Endothelial cell (in vitro differentiated cells): ENCODE results near the gene AGTPBP1. TPM values are rescaled to one million over a fixed set of nuclear protein-coding genes. Genes with fewer than 3 reads are reported as not detected.
"Not testable (repeated sequence)": the region's sequence is repeated elsewhere in the genome, so short reads cannot be mapped to it uniquely, and the experiment has no call there.

Experiments
- DNase-seq: peaks from one replicate; pipeline ENCODE4 v3.0.0; 2021; ENCODE audit warnings: low spot score
- H3K27ac Mint-ChIP-seq: one replicate; pipeline ENCODE4 v1.8.0; 2021; ENCODE audit warnings: mixed read lengths, inconsistent platforms; ENCODE audit not compliant: unreplicated experiment
- H3K27me3 Mint-ChIP-seq: one replicate; pipeline ENCODE4 v1.8.0; 2021; ENCODE audit warnings: mild to moderate bottlenecking, moderate library complexity, mixed read lengths, inconsistent platforms; ENCODE audit not compliant: unreplicated experiment
- H3K36me3 Mint-ChIP-seq: one replicate; pipeline ENCODE4 v1.8.0; 2021; ENCODE audit warnings: mild to moderate bottlenecking, low read depth, mixed read lengths, inconsistent platforms; ENCODE audit not compliant: unreplicated experiment
- H3K4me1 Mint-ChIP-seq: one replicate; pipeline ENCODE4 v1.8.0; 2021; ENCODE audit warnings: mild to moderate bottlenecking, mixed read lengths, inconsistent platforms; ENCODE audit not compliant: unreplicated experiment
- H3K4me3 Mint-ChIP-seq: one replicate; pipeline ENCODE4 v1.8.0; 2021; ENCODE audit warnings: mild to moderate bottlenecking, mixed read lengths, inconsistent platforms; ENCODE audit not compliant: unreplicated experiment
- H3K9me3 Mint-ChIP-seq: one replicate; pipeline ENCODE4 v1.8.0; 2021; ENCODE audit warnings: mixed read lengths, inconsistent platforms; ENCODE audit not compliant: unreplicated experiment
- CTCF ChIP-seq: fragments of 200-600 bp; sonication (generic); IDR thresholded peaks from one replicate; pipeline ENCODE4 v1.5.0; 2021; ENCODE audit warnings: antibody characterized with exemption; ENCODE audit not compliant: unreplicated experiment
- long read RNA-seq: library from polyadenylated mRNA; unstranded; transcript quantifications from one replicate; pipeline ENCODE4 v2.0.0, GENCODE V29; 2020; ENCODE audit not compliant: unreplicated experiment
- total RNA-seq: library from RNA; stranded (reverse); fragmentation: NEBNext Ultra II Directional; extraction: Animal tissue kit (Norgen Biotek cat#: 25700); gene quantifications from one replicate; pipeline ENCODE4 v1.2.1, GENCODE V29; 2021; ENCODE audit not compliant: unreplicated experiment

Gene AGTPBP1
- 48.9 TPM for total RNA-seq
- long read RNA-seq, full-length matches to known transcripts, result 1 of 4 reads
- long read RNA-seq, partial matches to known transcripts, result 2 of 4 reads
- long read RNA-seq, other reads (novel, unspliced or antisense), result 1 of 4 reads

DNA sequence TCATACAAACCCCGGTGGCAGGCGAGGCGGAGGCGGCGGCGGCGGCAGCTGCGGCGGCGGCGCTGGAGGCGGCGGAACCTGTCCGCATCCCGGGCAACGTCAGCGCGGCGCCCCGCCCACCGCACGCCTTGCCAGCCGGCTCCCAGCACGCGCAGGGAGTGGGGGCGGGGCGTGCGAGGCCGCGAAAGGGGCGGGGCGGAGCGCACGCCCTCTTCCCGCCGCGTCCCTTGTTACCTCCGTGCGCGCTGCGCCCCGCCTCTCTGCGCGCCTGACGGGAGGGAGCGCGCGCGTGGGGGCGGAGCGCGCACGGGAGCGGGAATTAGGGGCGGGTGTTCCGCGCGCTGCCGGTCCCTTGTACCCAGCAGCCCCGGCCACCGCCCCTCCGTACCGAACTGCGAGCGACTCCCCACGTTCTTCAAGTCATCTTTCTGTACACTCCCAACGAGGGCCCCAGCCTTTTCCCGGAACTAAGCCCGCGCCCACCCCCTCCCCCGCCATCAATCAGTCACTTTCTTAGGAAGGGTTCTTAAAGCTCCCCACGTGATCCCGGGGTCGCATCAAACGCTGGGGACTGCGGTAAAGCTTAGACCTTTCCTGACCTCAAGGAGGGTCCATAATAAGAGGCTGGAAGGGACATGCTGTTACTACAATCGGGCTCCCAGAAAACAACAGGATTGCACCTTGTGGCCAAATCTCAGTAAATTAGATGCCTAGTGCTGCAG is at the start of gene AGTPBP1:
AGTPBP1 (minus strand) TSS at position 80 of the 722 bp plus-strand sequence. CDS start 29,421 bp downstream, outside the sequence.
- peak within 1 kb of the TSS; percentile 99 for H3K4me3 Mint-ChIP-seq
- no peak for TF ChIP-seq CTCF
- no peaks in the 10 kb centered on the region for H3K9me3 Mint-ChIP-seq
- DNase-seq, result peak; percentile 99
- peaks cover 2% of the 10 kb centered on the region for H3K27me3 Mint-ChIP-seq
- peaks cover 7% of the 10 kb centered on the region for H3K4me1 Mint-ChIP-seq
- peak within 1 kb of the TSS; percentile 96 for H3K27ac Mint-ChIP-seq
- H3K36me3 Mint-ChIP-seq, result peaks cover 5% of the 10 kb centered on the region

- peak; percentile 18 for TF ChIP-seq CTCF
- not testable (repeated sequence) for H3K36me3 Mint-ChIP-seq, H3K9me3 Mint-ChIP-seq, H3K27me3 Mint-ChIP-seq, DNase-seq, H3K27ac Mint-ChIP-seq, H3K4me3 Mint-ChIP-seq, H3K4me1 Mint-ChIP-seq
Observed at GRCh38 chr9:85786116-85786515, 44.4 kb upstream of the AGTPBP1 start.

DNA sequence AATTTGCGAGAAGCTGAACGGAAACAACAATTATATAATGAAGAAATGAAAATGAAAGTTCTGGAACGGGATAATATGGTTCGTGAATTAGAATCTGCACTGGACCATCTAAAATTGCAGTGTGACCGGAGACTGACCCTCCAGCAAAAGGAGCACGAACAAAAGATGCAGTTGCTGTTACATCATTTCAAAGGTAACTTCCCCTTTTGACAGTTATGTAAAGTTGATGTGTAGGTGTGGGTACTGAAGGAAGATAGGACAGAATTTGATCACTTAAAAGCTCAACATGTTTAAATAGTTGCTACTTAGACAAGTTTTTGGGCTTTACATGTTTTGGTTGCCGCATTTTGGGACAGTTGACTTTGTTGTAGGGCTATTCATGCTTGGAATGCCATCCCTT is 32.1 kb upstream of the AGTPBP1 start:
- not testable (repeated sequence) for H3K27ac Mint-ChIP-seq, H3K27me3 Mint-ChIP-seq, H3K9me3 Mint-ChIP-seq, DNase-seq, H3K36me3 Mint-ChIP-seq, H3K4me1 Mint-ChIP-seq, H3K4me3 Mint-ChIP-seq

DNA sequence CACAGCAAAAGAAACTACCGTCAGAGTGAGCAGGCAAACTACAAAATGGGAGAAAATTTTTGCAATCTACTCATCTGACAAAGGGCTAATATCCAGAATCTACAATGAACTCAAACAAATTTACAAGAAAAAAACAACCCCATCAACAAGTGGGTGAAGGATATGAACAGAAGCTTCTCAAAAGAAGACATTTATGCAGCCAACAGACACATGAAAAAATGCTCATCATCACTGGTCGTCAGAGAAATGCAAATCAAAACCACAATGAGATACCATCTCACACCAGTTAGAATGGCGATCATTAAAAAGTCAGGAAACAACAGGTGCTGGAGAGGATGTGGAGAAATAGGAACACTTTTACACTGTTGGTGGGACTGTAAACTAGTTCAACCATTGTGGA is 20.0 kb upstream of the AGTPBP1 start:
- not testable (repeated sequence) for DNase-seq, H3K36me3 Mint-ChIP-seq, H3K4me1 Mint-ChIP-seq, H3K27me3 Mint-ChIP-seq, H3K27ac Mint-ChIP-seq, H3K9me3 Mint-ChIP-seq, H3K4me3 Mint-ChIP-seq

DNA sequence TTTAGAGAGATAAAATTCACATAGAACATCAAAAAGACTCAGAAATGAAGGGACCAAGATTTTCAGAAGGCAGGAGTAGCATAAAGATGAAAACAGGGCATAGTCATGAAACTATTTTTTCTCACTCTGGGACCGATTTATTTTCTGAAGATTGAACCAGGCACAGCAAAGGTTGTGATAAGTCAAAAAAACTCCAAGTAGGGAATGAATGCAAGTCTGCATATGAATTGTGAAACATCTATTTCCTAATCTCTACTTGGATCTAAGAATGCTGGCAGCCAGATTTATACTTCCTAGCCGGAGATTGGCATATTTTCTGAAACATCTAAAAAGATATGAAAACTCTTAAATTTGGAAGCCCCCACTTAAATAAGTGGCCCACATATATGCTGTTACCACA is 16.0 kb upstream of the AGTPBP1 start:
- not testable (repeated sequence) for H3K27ac Mint-ChIP-seq, H3K4me1 Mint-ChIP-seq, H3K36me3 Mint-ChIP-seq, H3K4me3 Mint-ChIP-seq, H3K9me3 Mint-ChIP-seq, DNase-seq, H3K27me3 Mint-ChIP-seq

DNA sequence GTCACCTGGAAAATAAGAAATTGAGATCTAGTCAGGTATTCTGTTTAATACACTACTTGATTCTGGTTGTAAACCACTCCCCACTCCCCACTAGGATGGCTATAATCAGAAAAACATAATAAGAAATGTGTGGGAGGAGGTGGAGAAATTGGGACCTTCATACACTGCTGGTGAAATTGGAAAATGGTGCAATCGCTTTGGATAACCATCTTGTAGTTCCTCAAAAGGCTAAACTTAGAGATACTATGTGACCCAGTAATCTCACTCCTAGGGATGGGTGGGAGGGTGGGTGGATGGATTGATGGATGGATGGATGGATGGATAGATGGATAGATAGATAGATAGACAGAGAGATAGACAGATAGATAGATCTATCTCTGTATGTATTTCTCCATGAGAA is 14.5 kb upstream of the AGTPBP1 start:
- not testable (repeated sequence) for H3K4me1 Mint-ChIP-seq, H3K27ac Mint-ChIP-seq, H3K9me3 Mint-ChIP-seq, DNase-seq, H3K4me3 Mint-ChIP-seq, H3K36me3 Mint-ChIP-seq, H3K27me3 Mint-ChIP-seq

DNA sequence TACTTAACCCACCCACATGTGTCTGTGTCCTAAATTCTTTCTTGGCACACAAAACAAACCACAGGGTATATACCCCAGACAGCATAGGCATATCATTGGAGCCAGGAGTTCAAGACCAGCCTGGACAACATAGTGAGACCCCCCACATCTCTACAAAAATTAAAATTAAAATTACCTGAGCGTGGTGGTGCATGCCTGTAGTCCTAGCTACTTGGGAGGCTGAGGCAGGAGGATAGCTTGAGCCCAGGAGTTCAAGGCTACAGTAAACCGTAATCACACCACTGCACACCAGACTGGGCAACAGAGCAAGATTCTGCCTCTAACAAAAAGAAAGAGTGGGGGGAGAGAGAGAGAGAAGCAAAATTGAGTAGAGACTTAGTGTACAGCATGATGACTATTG is 4.6 kb upstream of the AGTPBP1 start:
- Mint-ChIP-seq H3K4me3 (no peak overlapping the region), H3K27ac (no peak overlapping the region), H3K36me3 (no peaks in the 10 kb centered on the region), H3K27me3 (no peaks in the 10 kb centered on the region), H3K4me1 (peaks cover 2% of the 10 kb centered on the region), H3K9me3 (no peaks in the 10 kb centered on the region)
- no peak for DNase-seq
- TF ChIP-seq CTCF, result no peak
